Measurements from ENCODE around the gene IDUA.
"Not testable (repeated sequence)": the region's sequence is repeated elsewhere in the genome, so short reads cannot be mapped to it uniquely, and the experiment has no call there.

The IDUA gene

DNA sequence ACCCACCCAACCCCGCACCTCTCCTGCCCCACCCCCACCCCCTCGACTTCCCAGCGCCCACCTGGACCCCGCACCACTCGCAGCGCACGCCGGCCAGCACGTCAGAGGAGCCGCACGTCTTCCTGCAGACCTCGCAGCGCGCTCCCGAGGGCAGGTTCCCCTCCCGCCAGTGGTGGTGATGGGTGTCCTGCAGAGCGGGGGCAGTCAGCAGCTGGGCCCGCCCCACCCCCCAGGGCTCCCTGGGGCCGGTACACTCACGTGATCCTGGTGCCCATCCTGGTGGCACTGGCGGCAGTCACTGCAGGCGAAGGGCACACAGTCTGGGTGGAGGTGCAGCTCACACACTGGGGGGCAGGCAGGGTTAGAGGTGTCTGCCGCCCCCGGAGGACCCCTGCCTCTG is 18.6 kb upstream of the IDUA start:
- no peak for DNase-seq

DNA sequence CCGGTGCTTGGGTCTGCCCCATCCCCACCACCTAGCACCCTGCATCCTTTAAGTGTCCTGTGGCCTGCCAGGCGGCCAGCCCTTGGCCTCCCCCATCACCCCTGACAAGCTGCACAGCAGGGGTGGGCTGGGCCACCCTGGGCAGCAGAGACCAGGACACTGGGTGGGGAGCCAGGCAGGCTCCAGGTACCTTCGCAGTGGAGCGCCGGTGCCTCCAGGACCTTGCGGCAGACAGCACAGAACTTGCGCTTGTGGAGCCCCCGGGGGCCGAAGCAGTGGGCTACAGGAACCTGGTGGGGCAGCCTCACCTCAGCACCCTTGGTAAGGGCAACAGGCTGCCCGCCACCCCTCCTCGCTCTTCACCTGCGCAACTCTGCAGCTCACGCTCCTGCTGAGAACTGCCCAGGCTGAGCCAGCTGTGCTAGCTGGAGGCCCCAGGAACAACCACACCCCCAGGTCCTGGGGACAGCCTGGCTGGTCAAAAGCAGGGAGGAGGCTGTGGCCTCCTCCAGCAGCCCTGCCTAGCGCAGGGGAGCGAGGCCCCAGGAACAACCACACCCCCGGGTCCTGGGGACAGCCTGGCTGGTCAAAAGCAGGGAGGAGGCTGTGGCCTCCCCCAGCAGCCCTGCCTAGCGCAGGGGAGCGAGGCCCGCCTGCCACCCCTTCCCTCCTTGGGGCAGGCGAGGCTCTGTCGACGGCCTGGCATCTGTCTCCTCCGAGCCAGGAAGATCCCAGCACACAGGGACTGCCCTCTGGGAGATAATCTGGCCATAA is 18.0 kb upstream of the IDUA start:
- no peak for DNase-seq

DNA sequence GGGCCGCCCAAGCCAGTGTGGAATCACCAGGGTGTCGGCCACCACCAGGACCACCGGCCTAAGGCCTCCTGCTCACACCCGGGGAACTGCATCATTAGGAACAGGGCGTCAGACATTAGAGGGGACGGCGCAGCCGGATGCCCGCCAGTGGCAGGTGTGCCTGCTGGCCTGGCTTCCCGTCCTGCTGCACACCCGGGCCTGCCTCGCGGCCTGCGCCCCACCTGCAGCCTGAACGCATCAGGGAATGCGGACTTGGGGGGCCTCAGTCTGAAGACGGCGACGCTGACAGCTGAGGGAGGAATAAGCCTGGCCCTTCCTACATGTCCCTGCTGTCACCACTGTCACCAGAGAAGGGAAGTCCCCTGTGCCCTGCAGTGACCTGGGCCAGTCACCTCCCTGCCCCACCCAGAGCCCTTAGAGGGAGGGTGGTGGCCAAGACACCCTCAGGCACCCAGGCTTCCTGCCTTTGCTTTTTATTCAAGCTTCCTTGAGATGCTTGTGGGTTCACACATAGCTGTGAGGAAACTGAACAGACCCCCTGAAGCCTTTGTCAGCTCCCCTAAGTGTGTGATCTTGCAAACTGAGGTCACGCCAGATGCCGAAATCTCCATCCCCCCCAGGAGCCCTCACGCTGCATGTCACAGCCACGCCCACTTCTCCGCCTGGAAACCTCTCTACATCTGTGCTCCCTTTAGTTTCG is 16.6 kb upstream of the IDUA start:
- no peak for DNase-seq

DNA sequence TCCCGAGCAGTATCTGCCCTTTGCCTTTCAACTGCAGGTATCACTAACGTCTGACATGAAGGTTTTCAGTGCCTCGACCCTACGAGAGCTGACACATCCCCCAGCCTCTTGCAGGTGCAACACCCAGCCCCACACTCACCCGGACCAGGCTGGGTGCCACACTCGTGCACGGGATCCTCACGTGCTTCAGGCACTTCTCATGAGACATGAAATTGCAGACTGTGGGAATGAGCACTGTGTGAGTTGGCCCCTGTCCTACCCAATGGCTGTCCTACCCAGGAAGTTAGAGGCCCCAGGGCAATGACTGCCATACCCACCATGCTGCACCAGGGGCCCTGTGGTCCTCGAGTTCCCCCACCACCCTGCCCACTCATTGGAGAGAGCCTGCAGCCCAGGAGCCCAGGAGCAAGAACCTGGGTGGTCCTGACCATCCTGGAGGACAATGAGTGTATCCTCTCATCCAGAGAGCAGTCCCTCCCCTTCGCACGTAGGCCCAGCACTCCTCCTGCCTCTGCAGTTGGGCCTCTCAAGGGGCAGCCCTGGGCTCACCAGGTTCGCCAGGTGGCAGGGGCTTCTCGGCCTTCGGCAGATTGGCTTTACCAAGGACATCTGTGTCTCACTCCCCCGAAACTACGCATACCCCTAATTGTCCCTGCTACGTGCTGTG is 15.9 kb upstream of the IDUA start:
- DNase-seq = no peak

DNA sequence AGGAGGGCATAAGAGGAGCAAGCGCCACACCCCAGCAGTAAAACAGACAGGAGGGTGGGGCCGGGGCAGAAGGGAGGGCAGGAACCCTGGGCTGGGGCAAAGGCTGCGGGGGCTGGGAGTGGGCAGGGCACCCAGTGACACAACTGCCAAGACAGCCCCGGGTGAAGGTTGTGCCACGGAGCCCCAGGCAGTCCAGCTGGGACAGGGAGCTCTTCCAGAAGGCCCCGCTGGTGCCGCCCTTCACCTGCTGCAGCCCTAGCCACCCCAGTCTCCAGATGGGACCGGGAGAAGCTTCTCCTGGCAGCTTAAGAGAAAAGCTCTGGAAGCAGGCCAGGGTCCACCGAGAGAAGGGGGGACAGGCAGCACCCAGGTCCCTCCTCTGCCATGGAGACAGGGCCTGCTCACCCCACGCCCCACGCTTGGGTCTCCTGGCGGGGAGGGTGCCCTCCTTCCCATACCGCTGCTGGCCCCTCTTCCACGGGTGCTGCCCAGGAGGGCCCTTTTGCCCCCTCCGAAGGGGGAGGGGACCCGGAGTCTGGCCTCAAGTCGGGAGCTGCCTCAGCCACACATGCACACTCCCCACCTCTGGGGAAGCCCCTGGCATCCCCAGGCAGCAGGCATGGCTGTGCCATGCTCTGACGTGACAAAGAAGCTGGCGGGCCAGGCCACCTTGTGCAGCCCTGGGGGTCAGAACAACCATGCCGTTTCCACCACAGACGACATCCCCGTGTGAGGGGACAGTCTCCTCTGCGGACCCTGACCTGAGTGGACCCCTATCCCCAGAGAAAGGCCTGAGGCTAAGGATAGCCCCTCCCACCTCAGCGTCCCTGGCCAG is 15.0 kb upstream of the IDUA start:
- DNase-seq = no peak

DNA sequence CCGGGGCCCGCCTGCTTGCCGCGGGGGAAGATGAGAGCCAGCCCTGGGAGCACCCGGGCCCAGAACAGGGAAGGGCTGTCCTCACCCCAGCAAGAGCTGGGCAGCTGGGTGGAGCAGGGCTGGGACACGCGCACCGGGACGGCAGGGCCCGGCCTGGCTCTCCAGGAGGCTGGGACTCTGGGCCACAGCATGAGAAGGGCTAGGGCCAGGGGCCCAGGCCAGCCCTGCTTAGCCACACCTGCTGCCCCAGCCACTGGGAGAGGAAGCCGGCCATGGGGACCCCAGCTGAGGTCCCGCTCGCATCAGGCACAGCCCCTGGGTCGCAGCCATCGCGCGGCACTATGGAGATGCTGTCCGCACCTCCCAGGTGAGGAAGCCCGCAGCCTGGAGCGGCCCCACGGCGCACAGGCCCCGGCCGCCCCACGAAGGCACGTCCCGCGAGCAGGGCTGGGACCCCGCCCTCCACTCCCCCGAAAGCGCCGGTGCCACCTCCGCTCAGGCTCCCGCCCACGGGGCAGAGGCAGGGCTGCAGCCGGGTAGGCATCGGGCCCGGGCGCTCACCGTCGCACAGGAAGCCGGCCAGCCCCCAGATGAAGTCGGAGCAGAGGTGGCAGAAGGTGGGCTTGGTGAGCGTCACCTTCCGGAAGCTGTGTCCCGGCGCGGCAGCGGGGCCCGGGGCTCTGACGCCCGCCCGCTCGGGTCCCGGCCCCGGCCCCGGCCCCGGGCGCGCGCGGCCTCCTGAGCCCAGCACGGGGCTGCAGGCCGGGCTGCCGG is 14.0 kb upstream of the IDUA start:
- peak in 1 of 2 experiments; percentile 29 for DNase-seq

DNA sequence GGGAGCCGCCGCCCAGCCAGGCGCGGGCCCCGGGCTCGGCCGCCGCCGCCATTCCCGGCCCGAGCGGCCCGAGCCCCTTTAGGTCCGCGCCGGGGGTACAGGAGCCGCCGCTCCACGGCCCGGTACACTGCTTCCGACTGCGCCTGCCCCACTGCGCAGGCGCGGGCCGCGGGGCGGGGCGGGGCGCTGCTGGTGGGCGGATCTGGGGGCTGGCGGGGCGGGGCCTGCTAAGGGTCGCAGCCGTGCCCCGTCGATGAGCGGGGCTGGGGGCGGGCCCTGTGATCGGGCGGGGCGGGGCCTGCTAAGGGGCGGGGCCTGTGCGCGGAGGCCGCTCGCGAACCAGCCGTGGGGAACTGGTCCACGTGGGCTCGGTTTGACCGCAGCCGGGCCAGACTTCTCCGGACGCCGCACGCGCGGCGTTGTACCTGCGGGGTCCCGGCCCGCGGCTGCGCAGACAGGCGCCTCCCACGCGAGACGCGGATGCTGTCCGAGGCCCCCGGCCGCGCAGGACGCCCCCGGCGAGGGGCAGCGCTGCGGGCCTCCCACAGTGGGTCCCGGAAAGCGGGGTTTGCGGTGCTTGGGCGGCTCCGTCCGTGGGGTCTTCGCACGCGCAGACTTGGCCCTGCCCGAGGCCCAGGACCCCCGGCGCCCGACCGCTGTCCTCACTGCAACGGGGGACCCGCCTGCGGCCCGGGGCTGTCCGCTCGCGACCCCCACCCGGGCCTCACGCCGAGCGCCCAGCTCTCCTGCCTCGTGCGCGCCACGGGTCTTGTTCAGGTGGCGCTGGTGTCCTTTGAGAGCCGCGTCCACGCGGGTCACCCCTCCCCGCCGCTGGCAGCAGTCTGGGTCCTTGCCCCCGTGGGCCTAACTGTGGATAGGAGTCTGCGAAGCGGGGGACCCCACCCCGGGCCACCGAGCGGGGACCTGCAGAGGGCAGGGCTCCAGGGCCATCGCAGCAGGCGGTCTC is 13.1 kb upstream of the IDUA start, which contains the start of gene DGKQ:
Gene DGKQ, minus strand, starts transcription at position 139 of the 967 bp plus-strand sequence. Its CDS starts 87 bp downstream, at position 52.
- DNase-seq = peak in 1 of 2 experiments; percentile 76

DNA sequence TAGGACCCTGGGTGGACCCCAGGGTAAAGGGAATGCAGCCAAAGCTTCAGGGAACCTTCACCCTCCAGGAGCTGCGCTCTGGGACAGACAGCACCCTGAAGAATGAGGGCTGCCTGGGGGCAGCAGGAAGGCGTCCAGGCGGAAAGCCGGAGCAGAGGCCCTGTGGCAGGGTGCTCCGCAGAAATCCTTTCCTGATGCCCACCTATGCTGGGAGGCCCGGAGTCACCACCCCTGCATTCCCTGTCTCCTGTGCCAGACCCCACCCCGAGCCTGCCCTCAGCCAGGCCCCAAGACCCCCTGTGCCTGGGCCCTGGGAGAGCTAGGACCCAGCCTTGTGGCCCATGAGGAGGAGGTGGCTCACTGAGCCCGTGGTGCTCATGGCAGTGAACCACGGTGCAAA is 12.2 kb upstream of the IDUA start:
- no peak for DNase-seq

DNA sequence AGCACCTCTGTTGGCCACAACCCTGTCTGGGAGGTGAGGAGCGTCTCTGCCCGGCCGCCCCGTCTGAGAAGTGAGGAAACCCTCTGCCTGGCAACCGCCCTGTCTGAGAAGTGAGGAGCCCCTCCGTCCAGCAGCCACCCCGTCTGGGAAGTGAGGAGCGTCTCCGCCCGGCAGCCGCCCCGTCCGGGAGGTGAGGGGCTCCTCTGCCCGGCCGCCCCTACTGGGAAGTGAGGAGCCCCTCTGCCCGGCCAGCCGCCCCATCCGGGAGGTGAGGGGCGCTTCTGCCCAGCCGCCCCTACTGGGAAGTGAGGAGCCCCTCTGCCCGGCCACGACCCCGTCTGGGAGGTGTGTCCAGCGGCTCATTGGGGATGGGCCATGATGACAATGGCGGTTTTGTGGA is 10.8 kb upstream of the IDUA start:
- not testable (repeated sequence) for DNase-seq

DNA sequence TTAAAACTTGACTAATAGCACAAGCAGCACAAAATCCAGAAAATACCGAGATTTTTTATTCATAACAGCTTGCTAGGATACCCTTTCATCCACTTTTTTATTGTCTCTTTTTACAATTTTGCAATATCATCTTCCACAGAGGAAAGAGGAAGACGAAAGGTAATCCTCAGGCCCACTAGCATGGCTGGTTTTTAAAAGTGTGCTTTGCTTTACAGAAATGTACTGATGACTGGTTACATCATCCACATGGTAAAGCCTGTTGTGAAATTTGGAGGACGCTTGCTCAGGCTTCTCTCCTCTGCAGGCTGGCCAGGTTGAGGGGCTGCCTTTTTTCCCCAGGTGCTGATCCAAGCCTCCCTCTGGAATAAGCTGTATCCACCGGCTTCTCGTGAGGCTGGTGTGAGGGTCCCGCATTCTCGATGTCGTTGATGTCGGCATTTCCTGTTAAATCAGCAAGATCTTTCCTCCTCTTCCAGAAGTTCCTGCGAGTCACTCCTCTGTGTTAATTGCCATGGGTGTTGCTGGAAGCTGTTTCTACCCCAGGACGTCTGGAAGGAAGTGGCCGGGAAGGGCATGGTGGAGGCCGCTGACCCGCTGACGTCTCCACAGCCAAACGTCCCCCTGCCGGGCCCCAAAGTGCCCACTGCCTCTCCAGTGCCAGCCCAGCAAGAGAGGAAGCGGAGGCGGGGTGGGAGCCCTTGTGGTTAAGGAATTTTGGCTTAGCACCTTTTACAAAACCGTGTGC is 7.7 kb upstream of the IDUA start:
- no peak for DNase-seq

DNA sequence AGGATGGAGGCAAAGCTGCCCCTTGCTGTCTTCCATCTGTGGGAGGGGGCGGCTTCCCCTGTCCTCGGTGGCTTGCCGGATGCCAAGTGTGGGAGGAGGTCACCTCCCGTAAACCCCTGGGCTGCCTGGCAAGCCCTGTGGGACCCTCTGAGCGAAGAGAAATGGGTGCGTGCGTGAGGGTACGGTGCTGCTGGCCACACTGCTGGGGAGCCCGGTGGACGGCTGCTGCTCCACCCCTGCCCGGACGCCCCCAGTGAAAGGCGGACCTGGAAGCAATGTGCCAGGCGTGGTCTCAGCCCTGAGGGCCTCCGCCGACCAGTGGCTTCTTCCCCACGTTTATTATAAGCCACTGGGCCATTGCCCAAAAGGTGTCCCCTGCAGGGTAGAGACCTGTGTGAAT is 4.6 kb upstream of the IDUA start:
- no peak for DNase-seq

DNA sequence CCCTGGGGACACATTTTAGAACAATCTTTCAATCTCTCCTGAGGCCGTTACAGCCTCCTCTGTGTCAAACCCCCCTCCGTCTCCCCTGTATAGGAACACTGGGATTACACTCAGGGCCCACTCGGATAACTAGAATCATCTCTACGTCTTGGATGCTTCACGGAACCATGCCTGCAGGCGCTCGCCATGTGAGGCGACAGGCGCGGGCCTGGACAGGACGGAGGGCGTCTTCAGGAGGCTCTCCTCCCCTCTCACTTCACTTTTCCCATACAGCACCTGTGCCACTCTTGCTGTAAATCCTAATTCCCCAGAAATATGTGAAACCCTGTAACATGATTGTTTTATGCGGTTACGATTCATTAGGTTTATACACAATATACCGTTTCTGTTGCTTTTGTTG is 4.0 kb upstream of the IDUA start:
- no peak for DNase-seq

DNA sequence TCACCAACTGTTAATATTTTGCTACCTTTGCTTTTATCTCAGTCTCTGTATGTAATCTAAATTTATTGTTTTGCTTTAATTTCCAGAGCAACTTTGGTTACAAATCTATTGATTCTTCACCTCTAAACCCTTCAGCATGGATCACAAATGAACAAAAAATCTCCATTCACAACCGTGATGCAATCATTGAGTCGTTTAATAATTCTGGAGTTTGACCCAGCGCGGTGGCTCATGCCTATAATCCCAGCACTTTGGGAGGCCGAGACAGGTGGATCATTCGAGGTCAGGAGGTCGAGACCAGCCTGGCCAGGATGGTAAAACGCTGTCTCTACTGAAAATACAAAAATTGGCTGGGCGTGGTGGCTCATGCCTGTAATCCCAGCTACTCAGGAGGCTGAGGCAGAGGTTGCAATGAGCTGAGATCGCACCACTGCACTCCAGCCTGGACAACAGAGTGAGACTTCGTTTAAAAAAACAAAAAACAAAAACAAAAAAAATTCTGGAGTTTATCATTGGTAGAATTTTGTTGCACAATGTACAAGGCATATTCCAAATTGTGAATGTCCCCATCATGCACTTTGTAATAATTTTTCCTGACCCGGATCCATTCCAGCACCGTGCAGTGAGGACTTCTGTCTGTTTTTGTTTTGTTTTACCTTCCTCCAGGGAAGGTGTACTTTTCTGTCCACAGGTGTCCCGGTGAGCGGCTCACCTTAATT is 2.3 kb upstream of the IDUA start:
- no peak for DNase-seq

DNA sequence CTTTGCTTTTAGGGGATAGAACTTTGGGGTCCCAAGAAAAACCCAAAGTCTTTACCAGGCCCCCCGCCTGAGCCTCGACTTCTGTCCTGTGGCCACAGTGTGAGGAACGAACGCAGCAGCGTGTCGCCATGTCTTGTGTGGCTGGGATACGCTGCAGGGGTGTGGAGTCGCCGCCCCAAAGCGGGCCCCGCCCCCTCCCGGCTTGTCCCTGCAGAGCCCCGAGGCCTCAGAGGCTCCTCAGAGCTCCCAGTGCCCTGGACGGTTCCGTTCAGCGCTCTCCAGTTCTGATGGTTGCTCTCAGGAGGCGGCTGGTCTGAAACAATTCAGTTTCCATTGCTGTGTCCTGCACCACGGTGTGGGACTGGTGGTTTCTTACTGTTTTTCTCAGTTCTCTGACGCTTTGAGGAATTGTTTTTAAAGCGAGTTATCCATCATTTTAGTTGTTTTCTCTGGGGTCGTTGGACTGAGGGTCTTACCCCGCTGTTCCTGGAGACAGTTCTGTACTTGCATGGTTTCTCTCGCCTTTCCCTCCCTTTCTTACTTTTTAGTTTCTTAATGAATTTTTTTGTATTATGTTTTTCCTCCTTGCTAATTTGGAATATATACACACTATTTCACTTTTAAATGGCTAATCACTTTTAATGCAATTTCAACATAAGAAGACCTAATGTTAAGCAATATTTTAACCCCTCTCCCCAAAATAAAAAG is 1.6 kb upstream of the IDUA start:
- DNase-seq = no peak

DNA sequence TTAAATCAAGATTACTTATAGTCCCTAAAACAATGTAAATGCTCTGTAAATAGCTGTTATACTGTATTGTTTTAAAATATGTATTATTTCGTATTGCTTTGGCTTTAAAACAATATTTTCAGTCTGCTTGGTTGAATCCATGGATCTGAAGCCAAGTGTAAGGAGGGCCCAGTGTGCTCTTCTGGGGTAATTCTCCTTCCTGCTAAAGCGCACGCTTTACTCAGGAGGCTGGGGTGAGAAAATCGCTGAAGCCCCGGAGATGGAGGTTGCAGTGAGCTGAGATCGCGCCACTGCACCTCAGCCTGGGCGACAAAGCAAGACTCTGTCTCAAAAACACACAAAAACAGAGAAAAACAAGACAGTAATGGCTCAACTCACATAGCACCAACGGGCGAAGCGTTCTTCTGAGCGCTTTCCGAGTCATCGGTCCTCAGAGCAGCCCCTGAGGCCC is 391 bp upstream of the IDUA start:
- no peak for DNase-seq

DNA sequence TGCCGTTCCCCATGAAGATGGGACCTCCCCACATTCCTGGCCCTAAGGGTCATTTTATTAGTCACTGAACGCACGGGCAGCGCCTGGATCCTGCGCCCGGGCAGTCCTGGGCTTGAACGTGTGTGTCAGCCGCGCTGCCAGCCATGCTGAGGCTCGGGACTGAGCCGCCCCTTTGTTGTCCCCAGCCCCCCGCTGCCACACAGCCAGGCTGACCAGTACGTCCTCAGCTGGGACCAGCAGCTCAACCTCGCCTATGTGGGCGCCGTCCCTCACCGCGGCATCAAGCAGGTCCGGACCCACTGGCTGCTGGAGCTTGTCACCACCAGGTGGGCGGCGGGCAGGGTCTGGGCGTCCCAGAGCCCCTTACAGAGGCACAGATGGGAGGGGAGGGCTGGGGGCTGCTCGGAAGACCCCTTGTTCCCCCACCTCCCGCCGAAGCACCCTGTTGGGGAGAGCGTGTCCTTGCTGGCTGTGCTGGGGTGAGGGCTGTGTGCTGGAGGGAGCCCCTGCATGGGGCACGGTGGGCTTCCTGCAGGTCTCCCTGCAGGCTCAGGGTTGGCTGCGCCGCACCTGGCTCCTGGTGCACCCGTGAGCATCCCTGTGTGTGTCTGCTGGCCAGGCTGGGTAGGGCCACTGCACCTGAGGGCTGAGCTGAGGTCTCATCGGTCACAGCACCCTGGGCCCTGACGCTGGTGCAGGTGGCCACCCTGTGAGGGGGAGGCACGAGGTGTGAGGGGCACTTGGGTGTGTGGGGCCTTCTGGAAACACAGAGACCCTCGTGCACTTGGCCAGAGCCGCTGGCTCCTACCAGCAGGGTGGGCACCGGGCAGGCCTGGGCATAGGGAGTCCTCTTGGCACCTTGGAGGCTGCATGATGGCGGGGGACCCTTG is 1.0 kb downstream of the IDUA start:
- no peak for DNase-seq
